PC-9 (cell line): ENCODE data around the gene PPM1J. TPM values are rescaled to one million over a fixed set of nuclear protein-coding genes. Genes with fewer than 3 reads are reported as not detected.

Experiments
- BruUV-seq: library from RNA; stranded (reverse); fragments of 400-500 nt; replicated peaks from 2 replicates; lab custom pipeline; 2021; lab: Mats Ljungman, UMichigan
- CTCF ChIA-PET: fragments of 300-600 bp; sonication (Branson Sonifier 250); formaldehyde crosslinking; loops from one replicate; lab custom pipeline; 2022; ENCODE audit warnings: antibody characterized with exemption; lab: Charles Lee
- POLR2A ChIA-PET: fragments of 300-600 bp; sonication (Branson Sonifier 250); formaldehyde crosslinking; loops from one replicate; lab custom pipeline; 2022; ENCODE audit warnings: antibody characterized with exemption; ENCODE audit not compliant: unreplicated experiment; lab: Charles Lee
- DNase-seq, 2 experiments: peaks; one replicate each; pipeline versions ENCODE4 v3.0.0 to v3.0.0-alpha.2; 2015 to 2022; ENCODE audit warnings: mixed read lengths in 1 of 2
- H2AFZ ChIP-seq: fragments of 200-600 bp; sonication (generic); 2 replicates; pipeline ENCODE4 v1.8.1; 2017; ENCODE audit warnings: antibody characterized with exemption
- H3F3A ChIP-seq: fragments of 200-600 bp; sonication (generic); 2 replicates; pipeline ENCODE4 v1.8.1; 2017; ENCODE audit warnings: antibody characterized with exemption, mild to moderate bottlenecking, low read depth; ENCODE audit not compliant: insufficient read depth
- H3K27ac ChIP-seq: fragments of 200-600 bp; sonication (generic); 2 replicates; pipeline ENCODE4 v1.6.1; 2016; ENCODE audit warnings: mixed run types
- H3K27me3 ChIP-seq: fragments of 200-600 bp; sonication (generic); 2 replicates; pipeline ENCODE4 v1.6.1; 2016; ENCODE audit warnings: low read depth, mixed run types; ENCODE audit not compliant: insufficient read depth
- H3K36me3 ChIP-seq: fragments of 200-600 bp; sonication (generic); 2 replicates; pipeline ENCODE4 v1.6.1; 2016; ENCODE audit warnings: low read depth, mixed run types
- H3K4me1 ChIP-seq: fragments of 200-600 bp; sonication (generic); replicated peaks from 2 replicates; pipeline ENCODE4 v1.6.1; 2016; ENCODE audit warnings: mixed run types; ENCODE audit not compliant: insufficient read depth
- H3K4me2 ChIP-seq: fragments of 200-600 bp; sonication (generic); 2 replicates; pipeline ENCODE4 v1.6.1; 2017; ENCODE audit warnings: mixed run types
- H3K4me3 ChIP-seq: fragments of 200-600 bp; sonication (generic); 2 replicates; pipeline ENCODE4 v1.6.1; 2016; ENCODE audit warnings: mixed run types
- H3K79me2 ChIP-seq: fragments of 200-600 bp; sonication (generic); 2 replicates; pipeline ENCODE4 v1.6.1; 2017; ENCODE audit warnings: low read depth, mixed run types
- H3K9me2 ChIP-seq: fragments of 200-600 bp; sonication (generic); 2 replicates; pipeline ENCODE4 v1.8.1; 2017; ENCODE audit warnings: mild to moderate bottlenecking; ENCODE audit not compliant: insufficient read depth
- H3K9me3 ChIP-seq: fragments of 200-600 bp; sonication (generic); 2 replicates; pipeline ENCODE4 v1.8.1; 2016; ENCODE audit warnings: low read depth; ENCODE audit not compliant: insufficient read depth
- H4K20me1 ChIP-seq: fragments of 200-600 bp; sonication (generic); 2 replicates; pipeline ENCODE4 v1.8.1; 2017; ENCODE audit not compliant: insufficient read depth
- CTCF ChIP-seq: fragments of 200-600 bp; sonication (generic); conservative IDR thresholded peaks from 2 replicates; pipeline ENCODE4 v1.6.1; 2017; ENCODE audit warnings: mixed run types, antibody characterized with exemption, mild to moderate bottlenecking, moderate library complexity
- EZH2 ChIP-seq: fragments of 200-600 bp; sonication (generic); IDR thresholded peaks from 2 replicates; pipeline ENCODE4 v1.8.0; 2017; ENCODE audit warnings: antibody characterized with exemption, low read depth
- intact Hi-C: fragments of 100-400 bp; cut with micrococcal nuclease; formaldehyde crosslinking; loops from one replicate; pipeline ENCODE4 v1.10.0; 2022; ENCODE audit not compliant: unreplicated experiment
- total RNA-seq: library from RNA; stranded (reverse); gene quantifications from 2 replicates; pipeline ENCODE4 v1.2.3, GENCODE V29; 2021

Gene PPM1J
- total RNA-seq, 1 experiment from 2014 or later, result 6.0 TPM

GRCh38 chr1:112666946-112667345 is 48.2 kb downstream of the PPM1J start:
- no TSS peak for BruUV-seq
- Histone ChIP-seq H3K4me1 (no peaks in the 10 kb centered on the region), H3K79me2 (no peaks in the 10 kb centered on the region), H3K4me2 (no peak overlapping the region), H3K27ac (no peak overlapping the region), H3K27me3 (no peaks in the 10 kb centered on the region), H3K9me2 (no peaks in the 10 kb centered on the region), H3K4me3 (no peak overlapping the region), H2AFZ (no peak overlapping the region), H3F3A (peaks cover 15% of the 10 kb centered on the region; the same call in 1 of the 2 replicates), H3K9me3 (no peaks in the 10 kb centered on the region), H4K20me1 (no peaks in the 10 kb centered on the region; the same call in 1 of the 2 replicates), H3K36me3 (peaks cover 59% of the 10 kb centered on the region)
- intact Hi-C loops, result no loop called here
- CTCF ChIA-PET, result no interaction called here
- TF ChIP-seq EZH2, result no peak
- TF ChIP-seq CTCF, result no peak
- DNase-seq, result no peak
- POLR2A ChIA-PET, result no interaction called here

- Histone ChIP-seq H3K36me3 (peaks cover 62% of the 10 kb centered on the region), H4K20me1 (no peaks in the 10 kb centered on the region; the same call in 1 of the 2 replicates), H3K9me2 (no peaks in the 10 kb centered on the region), H3F3A (peaks cover 10% of the 10 kb centered on the region; the same call in 1 of the 2 replicates), H3K79me2 (no peaks in the 10 kb centered on the region), H3K4me1 (no peaks in the 10 kb centered on the region), H3K27ac (no peak overlapping the region), H3K9me3 (no peaks in the 10 kb centered on the region), H3K4me2 (no peak overlapping the region), H3K27me3 (no peaks in the 10 kb centered on the region), H2AFZ (no peak overlapping the region), H3K4me3 (no peak overlapping the region)
- BruUV-seq, result no TSS peak
- intact Hi-C loops, result no loop called here
- ChIA-PET CTCF (no interaction called here), POLR2A (no interaction called here)
- TF ChIP-seq CTCF, result no peak
- TF ChIP-seq EZH2, result no peak
- no peak for DNase-seq
These were observed 49.3 kb downstream of the PPM1J start for GRCh38 chr1:112665857-112666256.

Other genes starting within 250 kb of the PPM1J start
- gene WNT2B, start 206.4 kb downstream of the PPM1J start, total RNA-seq, result 0.98 and 1.1 TPM in 2 replicates
- gene ST7L, start 96.2 kb downstream of the PPM1J start, total RNA-seq, result 21.5 and 22.1 TPM in 2 replicates
- gene CAPZA1, start 95.5 kb downstream of the PPM1J start, total RNA-seq, result 101 and 145 TPM in 2 replicates
- 73.7 and 78.3 TPM in 2 replicates for gene MOV10, start 40.7 kb downstream of the PPM1J start, total RNA-seq
- gene RHOC, start 8.2 kb downstream of the PPM1J start, total RNA-seq, result 200 and 220 TPM in 2 replicates
- gene SLC16A1, start 240.9 kb upstream of the PPM1J start, total RNA-seq, result 52.9 and 74.6 TPM in 2 replicates